Ovary (tissue), 3 donors: Measurements from ENCODE around the gene TAMM41.

ENCODE experiments used
- CTCF ChIP-seq, 3 donors: fragments of 450-650 bp in 2 of 3; fragments of 200-600 bp in 1 of 3; IDR thresholded peaks; one replicate each; pipeline versions ENCODE4 v1.5.1 to v1.8.0; 2016 to 2022; ENCODE audit warnings: antibody characterized with exemption in 3 of 3, mild to moderate bottlenecking in 1 of 3
- EP300 ChIP-seq: sonication (generic); formaldehyde crosslinking; IDR thresholded peaks from one replicate; pipeline ENCODE4 v1.6.1; 2017; ENCODE audit warnings: antibody characterized with exemption
- POLR2A ChIP-seq: fragments of 450-650 bp; IDR thresholded peaks from one replicate; pipeline ENCODE4 v1.6.1; 2017; ENCODE audit warnings: antibody characterized with exemption, mild to moderate bottlenecking, moderate library complexity
- donor health status: DM: no; HTN: no; CAD: no.

DNA sequence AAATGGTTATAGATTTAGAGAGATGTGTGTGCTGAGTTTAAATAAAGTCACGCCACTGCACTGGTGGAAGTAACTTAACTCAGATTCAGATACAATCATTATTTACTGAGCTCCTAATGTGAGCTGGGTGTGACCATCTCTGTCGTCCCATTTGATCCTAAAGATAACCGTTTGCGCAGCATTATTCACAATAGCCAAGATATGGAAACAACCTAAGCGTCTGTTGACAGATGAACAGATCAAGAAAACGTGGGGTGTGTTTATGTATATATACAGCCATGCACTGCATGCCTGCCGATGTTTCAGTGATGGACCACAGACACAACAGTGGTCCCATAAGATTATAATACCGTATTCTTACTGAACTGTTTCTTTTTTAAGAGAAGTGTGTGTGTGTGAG lies 71.2 kb downstream of the TAMM41 start:
- no peak for TF ChIP-seq POLR2A
- TF ChIP-seq CTCF (IDR thresholded peaks at IDR 0.05): no peak
- no peak for TF ChIP-seq EP300
